ENCODE results near the gene BICRAL.

DNA sequence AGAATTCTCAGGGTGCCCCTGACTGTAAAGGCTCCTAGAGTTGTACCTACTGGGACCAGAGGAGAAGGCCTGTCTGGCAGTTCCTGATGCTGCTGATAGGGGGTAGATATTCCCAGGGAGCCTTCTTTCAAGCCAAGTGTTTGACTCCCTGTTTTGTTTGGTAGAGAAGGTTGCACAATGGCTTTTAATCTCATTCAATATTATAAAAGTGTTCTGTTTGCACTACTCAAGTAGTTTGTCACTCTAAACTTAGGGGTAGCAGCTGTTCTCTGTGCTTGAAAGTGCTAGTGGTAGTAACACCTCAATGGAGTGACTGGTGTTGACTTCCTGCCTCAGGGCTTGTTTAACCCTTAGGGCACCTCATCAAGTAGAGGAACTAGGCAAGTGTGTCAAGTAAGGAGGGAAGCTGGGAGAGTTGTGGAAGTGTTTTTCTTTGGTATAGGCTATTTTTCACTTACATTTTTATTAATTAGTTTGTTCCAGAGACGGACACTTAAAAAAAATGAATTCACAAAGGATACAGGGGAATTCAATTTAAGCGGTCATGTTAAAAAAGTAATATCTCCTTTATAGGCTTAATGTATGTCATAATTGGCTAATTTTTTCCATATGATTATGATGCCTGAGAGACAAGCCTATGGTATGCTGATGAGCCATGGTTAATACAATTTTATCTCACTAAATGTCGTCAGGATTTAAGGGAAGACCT, 38.1 kb downstream of the BICRAL start:
- no peak for TF ChIP-seq ARNT (IDR thresholded peaks at IDR 0.05)
- no peak for TF ChIP-seq SP1 (IDR thresholded peaks at IDR 0.05)
